NCI-H1694 treated with DMSO at 0.1 percent for 48 hours (cell line): ENCODE measurements around the gene BTLA.
"Not testable (repeated sequence)": the region's sequence is repeated elsewhere in the genome, so short reads cannot be mapped to it uniquely, and the experiment has no call there.

Experiments used
- DNase-seq: peaks from one replicate; lab custom pipeline; 2025; lab: John Stamatoyannopoulos, UW

The BTLA gene

GRCh38 chr3:112445839-112446238 is 53.4 kb downstream of the BTLA start:
- DNase-seq, result no peak

GRCh38 chr3:112437146-112438022 is 61.9 kb downstream of the BTLA start:
- DNase-seq, result no peak

- DNase-seq, result no peak
These were observed 69.3 kb downstream of the BTLA start for GRCh38 chr3:112429960-112430359.

GRCh38 chr3:112427123-112427522 is 72.1 kb downstream of the BTLA start:
- DNase-seq, result no peak

- DNase-seq, result no peak
These were observed 73.2 kb downstream of the BTLA start for GRCh38 chr3:112425858-112426750.

GRCh38 chr3:112425382-112425781 is 73.9 kb downstream of the BTLA start:
- DNase-seq, result no peak

GRCh38 chr3:112424394-112424793 is 74.9 kb downstream of the BTLA start:
- DNase-seq, result no peak

GRCh38 chr3:112422921-112423320 is 76.4 kb downstream of the BTLA start:
- not testable (repeated sequence) for DNase-seq

- DNase-seq, result not testable (repeated sequence)
These were observed 80.7 kb downstream of the BTLA start for GRCh38 chr3:112418526-112418925.

- DNase-seq, result no peak
These were observed 81.5 kb downstream of the BTLA start for GRCh38 chr3:112417696-112418318.

GRCh38 chr3:112416391-112417212 is 82.7 kb downstream of the BTLA start:
- DNase-seq, result no peak

- DNase-seq, result no peak
These were observed 83.9 kb downstream of the BTLA start for GRCh38 chr3:112415390-112415789.
